Skeletal muscle tissue (tissue), 4 donors: ENCODE results near the gene TIGD2. TPM values are rescaled to one million over a fixed set of nuclear protein-coding genes. Genes with fewer than 3 reads are reported as not detected.

Experiments used
- H3K27ac ChIP-seq: one replicate; pipeline ENCODE4 v1.7.0; 2013; ENCODE audit warnings: mild to moderate bottlenecking, low read depth, low read length, inconsistent platforms
- H3K27me3 ChIP-seq, 3 donors: one replicate each; pipeline ENCODE4 v1.7.0; 2013; ENCODE audit warnings: low read length in 3 of 3; ENCODE audit not compliant: control insufficient read depth in 3 of 3, insufficient read depth in 3 of 3
- H3K36me3 ChIP-seq, 3 donors: one replicate each; pipeline ENCODE4 v1.7.0; 2013; ENCODE audit warnings: low read length in 3 of 3; ENCODE audit not compliant: control insufficient read depth in 3 of 3, insufficient read depth in 3 of 3
- H3K4me1 ChIP-seq, 3 donors: one replicate each; pipeline ENCODE4 v1.7.0; 2013; ENCODE audit warnings: low read length in 3 of 3, mild to moderate bottlenecking in 3 of 3; ENCODE audit not compliant: control insufficient read depth in 3 of 3, insufficient read depth in 3 of 3
- H3K4me3 ChIP-seq, 3 donors: one replicate each; pipeline ENCODE4 v1.7.0; 2013; ENCODE audit warnings: low read length in 3 of 3
- H3K9ac ChIP-seq, 3 donors: one replicate each; pipeline ENCODE4 v1.7.0; 2013; ENCODE audit warnings: low read length in 3 of 3, mild to moderate bottlenecking in 3 of 3, moderate library complexity in 2 of 3, low read depth in 1 of 3
- H3K9me3 ChIP-seq, 3 donors: one replicate each; pipeline ENCODE4 v1.7.0; 2013; ENCODE audit warnings: low read length in 3 of 3; ENCODE audit not compliant: control insufficient read depth in 3 of 3
- total RNA-seq: library from RNA; depleted of rRNA; stranded (reverse); fragments of >200 nt; gene quantifications from one replicate; pipeline ENCODE4 v1.2.3, GENCODE V29; 2014
- donor health status: Osteomylitis.

Gene TIGD2
- total RNA-seq, result 5.2 TPM

- H3K27ac ChIP-seq, result peak within 1 kb of the TSS; percentile 80
These were observed at the start of gene TIGD2 for GRCh38 chr4:89110986-89111832. Gene TIGD2, plus strand, starts transcription at chr4:89111533. Its CDS starts 1,442 bp downstream, at chr4:89112975.

GRCh38 chr4:89064848-89065247 is 46.5 kb upstream of the TIGD2 start:
- H3K9ac ChIP-seq, result no peak overlapping the region
- H3K4me1 ChIP-seq, result no peaks in the 10 kb centered on the region
- no peak overlapping the region for H3K4me3 ChIP-seq
- no peaks in the 10 kb centered on the region for H3K36me3 ChIP-seq
- no peak overlapping the region for H3K27ac ChIP-seq
- no peaks in the 10 kb centered on the region for H3K9me3 ChIP-seq
- no peaks in the 10 kb centered on the region for H3K27me3 ChIP-seq

More at GRCh38 chr4:89110986-89111832, at the start of gene TIGD2:
- Histone ChIP-seq H3K4me3 (peak within 1 kb of the TSS; percentile 81 to 87 (median 85)), H3K36me3 (no peaks in the 10 kb centered on the region), H3K27me3 (no peaks in the 10 kb centered on the region), H3K9ac (peak within 1 kb of the TSS; percentile 80 to 91 (median 89)), H3K9me3 (no peaks in the 10 kb centered on the region), H3K4me1 (peaks cover 10 to 15% (median 12%) of the 10 kb centered on the region in 3 donors)

GRCh38 chr4:89067417-89067816 is 43.9 kb upstream of the TIGD2 start:
- Histone ChIP-seq H3K9me3 (no peaks in the 10 kb centered on the region), H3K27ac (no peak overlapping the region), H3K9ac (no peak overlapping the region), H3K27me3 (no peaks in the 10 kb centered on the region), H3K4me3 (no peak overlapping the region), H3K36me3 (no peaks in the 10 kb centered on the region), H3K4me1 (no peaks in the 10 kb centered on the region)

- H3K27ac ChIP-seq, result no peak overlapping the region
- no peaks in the 10 kb centered on the region for H3K4me1 ChIP-seq
- no peaks in the 10 kb centered on the region for H3K9me3 ChIP-seq
- no peaks in the 10 kb centered on the region for H3K27me3 ChIP-seq
- no peak overlapping the region for H3K4me3 ChIP-seq
- H3K36me3 ChIP-seq, result no peaks in the 10 kb centered on the region
- no peak overlapping the region for H3K9ac ChIP-seq
These were observed 41.9 kb upstream of the TIGD2 start for GRCh38 chr4:89069481-89069880.

GRCh38 chr4:89070041-89070440 is 41.3 kb upstream of the TIGD2 start:
- no peak overlapping the region for H3K4me3 ChIP-seq
- H3K27ac ChIP-seq, result no peak overlapping the region
- no peak overlapping the region for H3K9ac ChIP-seq
- no peaks in the 10 kb centered on the region for H3K27me3 ChIP-seq
- no peaks in the 10 kb centered on the region for H3K9me3 ChIP-seq
- no peaks in the 10 kb centered on the region for H3K4me1 ChIP-seq
- no peaks in the 10 kb centered on the region for H3K36me3 ChIP-seq

- H3K4me3 ChIP-seq, result no peak overlapping the region
- H3K27me3 ChIP-seq, result no peaks in the 10 kb centered on the region
- H3K9ac ChIP-seq, result no peak overlapping the region
- H3K4me1 ChIP-seq, result no peaks in the 10 kb centered on the region
- H3K36me3 ChIP-seq, result no peaks in the 10 kb centered on the region
- H3K27ac ChIP-seq, result no peak overlapping the region
- H3K9me3 ChIP-seq, result no peaks in the 10 kb centered on the region
These were observed 40.0 kb upstream of the TIGD2 start for GRCh38 chr4:89071311-89071710.

- no peaks in the 10 kb centered on the region for H3K4me1 ChIP-seq
- no peak overlapping the region for H3K4me3 ChIP-seq
- H3K36me3 ChIP-seq, result no peaks in the 10 kb centered on the region
- no peaks in the 10 kb centered on the region for H3K27me3 ChIP-seq
- H3K9ac ChIP-seq, result no peak overlapping the region
- H3K9me3 ChIP-seq, result no peaks in the 10 kb centered on the region
- H3K27ac ChIP-seq, result no peak overlapping the region
These were observed 38.4 kb upstream of the TIGD2 start for GRCh38 chr4:89072921-89073320.

GRCh38 chr4:89077761-89078160 is 33.6 kb upstream of the TIGD2 start:
- Histone ChIP-seq H3K4me1 (no peaks in the 10 kb centered on the region), H3K4me3 (no peak overlapping the region), H3K27ac (no peak overlapping the region), H3K9me3 (peaks cover 0 to 5% (median 4%) of the 10 kb centered on the region in 3 donors), H3K27me3 (no peaks in the 10 kb centered on the region), H3K36me3 (no peaks in the 10 kb centered on the region), H3K9ac (no peak overlapping the region)

GRCh38 chr4:89078300-89078699 is 33.0 kb upstream of the TIGD2 start:
- H3K4me1 ChIP-seq, result no peaks in the 10 kb centered on the region
- peaks cover 0 to 5% (median 4%) of the 10 kb centered on the region in 3 donors for H3K9me3 ChIP-seq
- no peaks in the 10 kb centered on the region for H3K27me3 ChIP-seq
- no peak overlapping the region for H3K4me3 ChIP-seq
- no peaks in the 10 kb centered on the region for H3K36me3 ChIP-seq
- no peak overlapping the region for H3K9ac ChIP-seq
- H3K27ac ChIP-seq, result no peak overlapping the region

- H3K27me3 ChIP-seq, result no peaks in the 10 kb centered on the region
- H3K9me3 ChIP-seq, result no peaks in the 10 kb centered on the region
- H3K4me1 ChIP-seq, result no peaks in the 10 kb centered on the region
- H3K9ac ChIP-seq, result no peak overlapping the region
- no peak overlapping the region for H3K27ac ChIP-seq
- H3K36me3 ChIP-seq, result no peaks in the 10 kb centered on the region
- H3K4me3 ChIP-seq, result no peak overlapping the region
These were observed 12.3 kb upstream of the TIGD2 start for GRCh38 chr4:89099034-89099433.
